Measurements from ENCODE around the gene KRT77. TPM values are rescaled to one million over a fixed set of nuclear protein-coding genes. Genes with fewer than 3 reads are reported as not detected.
"Not testable (repeated sequence)": the region's sequence is repeated elsewhere in the genome, so short reads cannot be mapped to it uniquely, and the experiment has no call there.

KRT77 gene
- total RNA-seq: not detected

GRCh38 chr12:52703424-52703823 is at the start of gene KRT77:
Gene KRT77, minus strand, starts transcription at chr12:52703524. Its CDS starts 90 bp downstream, at chr12:52703434.
- Mint-ChIP-seq H3K27ac (no peak within 1 kb of the TSS), H3K36me3 (no peaks in the 10 kb centered on the region), H3K9me3 (ENCODE audit: low read depth) (no peaks in the 10 kb centered on the region), H3K4me1 (no peaks in the 10 kb centered on the region), H3K27me3 (peaks cover 9% of the 10 kb centered on the region), H3K4me3 (no peak within 1 kb of the TSS)
- no peak for ATAC-seq
- no peak for DNase-seq
- CTCF ChIA-PET: no interaction called here

GRCh38 chr12:52752516-52752915 is 49.2 kb upstream of the KRT77 start:
- DNase-seq: no peak
- no peaks in the 10 kb centered on the region for H3K9me3 Mint-ChIP-seq (ENCODE audit: low read depth)
- no peak overlapping the region for H3K4me3 Mint-ChIP-seq
- ATAC-seq: no peak
- H3K27me3 Mint-ChIP-seq: peaks cover 11% of the 10 kb centered on the region
- no peaks in the 10 kb centered on the region for H3K36me3 Mint-ChIP-seq
- CTCF ChIA-PET: interaction anchor here (1.2 kb wide), 1 partner anchor 16 kb away, joined by 3 read pairs; no protein-coding TSS in a partner anchor
- no peak overlapping the region for H3K27ac Mint-ChIP-seq
- peaks cover 3% of the 10 kb centered on the region for H3K4me1 Mint-ChIP-seq

- Mint-ChIP-seq H3K27ac (no peak overlapping the region), H3K27me3 (peaks cover 11% of the 10 kb centered on the region), H3K36me3 (no peaks in the 10 kb centered on the region), H3K4me3 (no peak overlapping the region), H3K9me3 (ENCODE audit: low read depth) (no peaks in the 10 kb centered on the region), H3K4me1 (peaks cover 3% of the 10 kb centered on the region)
- DNase-seq (no peak), ATAC-seq (no peak)
- CTCF ChIA-PET: no interaction called here
These were observed 48.5 kb upstream of the KRT77 start for GRCh38 chr12:52751795-52752194.

- H3K27ac Mint-ChIP-seq; H3K9me3 Mint-ChIP-seq (ENCODE audit: low read depth); DNase-seq; CTCF ChIA-PET; ATAC-seq; H3K4me3 Mint-ChIP-seq; H3K36me3 Mint-ChIP-seq; H3K4me1 Mint-ChIP-seq: not testable (repeated sequence)
- H3K27me3 Mint-ChIP-seq: peaks cover 11% of the 10 kb centered on the region
These were observed 47.2 kb upstream of the KRT77 start for GRCh38 chr12:52750532-52750931.

GRCh38 chr12:52749827-52750226 is 46.5 kb upstream of the KRT77 start:
- no peak for DNase-seq
- Mint-ChIP-seq H3K27me3 (peaks cover 11% of the 10 kb centered on the region), H3K4me1 (peaks cover 3% of the 10 kb centered on the region), H3K4me3 (no peak overlapping the region), H3K36me3 (no peaks in the 10 kb centered on the region), H3K27ac (no peak overlapping the region), H3K9me3 (ENCODE audit: low read depth) (no peaks in the 10 kb centered on the region)
- no peak for ATAC-seq
- CTCF ChIA-PET: no interaction called here

GRCh38 chr12:52748578-52748977 is 45.3 kb upstream of the KRT77 start:
- ATAC-seq (no peak), DNase-seq (no peak)
- peaks cover 11% of the 10 kb centered on the region for H3K27me3 Mint-ChIP-seq
- H3K36me3 Mint-ChIP-seq: no peaks in the 10 kb centered on the region
- H3K4me3 Mint-ChIP-seq: no peak overlapping the region
- H3K27ac Mint-ChIP-seq: no peak overlapping the region
- H3K9me3 Mint-ChIP-seq (ENCODE audit: low read depth): no peaks in the 10 kb centered on the region
- CTCF ChIA-PET: no interaction called here
- H3K4me1 Mint-ChIP-seq: peaks cover 3% of the 10 kb centered on the region

GRCh38 chr12:52745554-52745953 is 42.2 kb upstream of the KRT77 start:
- Mint-ChIP-seq H3K4me1 (peaks cover 3% of the 10 kb centered on the region), H3K36me3 (no peaks in the 10 kb centered on the region), H3K27me3 (peaks cover 14% of the 10 kb centered on the region), H3K9me3 (ENCODE audit: low read depth) (no peaks in the 10 kb centered on the region), H3K4me3 (no peak overlapping the region), H3K27ac (no peak overlapping the region)
- CTCF ChIA-PET: no interaction called here
- ATAC-seq (no peak), DNase-seq (no peak)

GRCh38 chr12:52744493-52745156 is 41.3 kb upstream of the KRT77 start:
- Mint-ChIP-seq H3K4me3 (no peak overlapping the region), H3K4me1 (peaks cover 3% of the 10 kb centered on the region), H3K36me3 (no peaks in the 10 kb centered on the region), H3K27me3 (peaks cover 20% of the 10 kb centered on the region), H3K27ac (no peak overlapping the region), H3K9me3 (ENCODE audit: low read depth) (no peaks in the 10 kb centered on the region)
- ATAC-seq (no peak), DNase-seq (no peak)
- CTCF ChIA-PET: no interaction called here

GRCh38 chr12:52742822-52743457 is 39.6 kb upstream of the KRT77 start:
- Mint-ChIP-seq H3K4me3 (no peak overlapping the region), H3K27me3 (peaks cover 13% of the 10 kb centered on the region), H3K9me3 (ENCODE audit: low read depth) (no peaks in the 10 kb centered on the region), H3K27ac (no peak overlapping the region), H3K4me1 (no peaks in the 10 kb centered on the region), H3K36me3 (no peaks in the 10 kb centered on the region)
- no peak for ATAC-seq
- DNase-seq: no peak
- CTCF ChIA-PET: no interaction called here

- Mint-ChIP-seq H3K36me3 (no peaks in the 10 kb centered on the region), H3K27ac (no peak overlapping the region), H3K9me3 (ENCODE audit: low read depth) (no peaks in the 10 kb centered on the region), H3K27me3 (peaks cover 13% of the 10 kb centered on the region), H3K4me3 (no peak overlapping the region), H3K4me1 (no peaks in the 10 kb centered on the region)
- CTCF ChIA-PET: no interaction called here
- no peak for DNase-seq
- no peak for ATAC-seq
These were observed 38.9 kb upstream of the KRT77 start for GRCh38 chr12:52742196-52742580.

GRCh38 chr12:52741375-52742195 is 38.3 kb upstream of the KRT77 start:
- no peaks in the 10 kb centered on the region for H3K9me3 Mint-ChIP-seq (ENCODE audit: low read depth)
- peak; percentile 77 for DNase-seq
- CTCF ChIA-PET: no interaction called here
- H3K27ac Mint-ChIP-seq: no peak overlapping the region
- H3K36me3 Mint-ChIP-seq: no peaks in the 10 kb centered on the region
- no peak overlapping the region for H3K4me3 Mint-ChIP-seq
- peaks cover 13% of the 10 kb centered on the region for H3K27me3 Mint-ChIP-seq
- peak; percentile 57 for ATAC-seq
- no peaks in the 10 kb centered on the region for H3K4me1 Mint-ChIP-seq

- Mint-ChIP-seq H3K36me3 (no peaks in the 10 kb centered on the region), H3K9me3 (ENCODE audit: low read depth) (no peaks in the 10 kb centered on the region), H3K27me3 (peaks cover 13% of the 10 kb centered on the region), H3K4me3 (no peak overlapping the region), H3K4me1 (no peaks in the 10 kb centered on the region), H3K27ac (no peak overlapping the region)
- CTCF ChIA-PET: interaction anchor here (1.3 kb wide), 1 partner anchor 240 kb away, joined by 4 read pairs; no protein-coding TSS in a partner anchor
- no peak for DNase-seq
- no peak for ATAC-seq
These were observed 37.3 kb upstream of the KRT77 start for GRCh38 chr12:52740584-52740983.

GRCh38 chr12:52739963-52740362 is 36.6 kb upstream of the KRT77 start:
- Mint-ChIP-seq H3K4me1 (no peaks in the 10 kb centered on the region), H3K27ac (no peak overlapping the region), H3K27me3 (peaks cover 13% of the 10 kb centered on the region), H3K36me3 (no peaks in the 10 kb centered on the region), H3K9me3 (ENCODE audit: low read depth) (no peaks in the 10 kb centered on the region), H3K4me3 (no peak overlapping the region)
- no peak for ATAC-seq
- CTCF ChIA-PET: interaction anchor here (1.3 kb wide), 1 partner anchor 241 kb away, joined by 4 read pairs; no protein-coding TSS in a partner anchor
- DNase-seq: no peak
